Lower lobe of right lung (tissue), 2 donors: Measurements from ENCODE around the gene ZNF652. TPM values are rescaled to one million over a fixed set of nuclear protein-coding genes. Genes with fewer than 3 reads are reported as not detected.

ENCODE experiments used
- ATAC-seq, 2 donors: fragments of 200-7000 bp; cut with Tn5 transposase; one replicate each; pipeline ENCODE4 v1.9.1; 2020 to 2022; ENCODE audit warnings: mild to moderate bottlenecking in 2 of 2, moderate library complexity in 2 of 2
- DNase-seq: peaks from one replicate; pipeline ENCODE4 v3.0.0-alpha.2; 2020
- H3K27ac ChIP-seq: fragments of 200-600 bp; one replicate; pipeline ENCODE4 v1.8.0; 2022
- H3K27me3 ChIP-seq: fragments of 200-600 bp; one replicate; pipeline ENCODE4 v1.8.0; 2022; ENCODE audit warnings: low read depth
- H3K36me3 ChIP-seq: fragments of 200-600 bp; one replicate; pipeline ENCODE4 v1.8.0; 2022; ENCODE audit warnings: mild to moderate bottlenecking
- H3K4me1 ChIP-seq: fragments of 200-600 bp; one replicate; pipeline ENCODE4 v1.8.0; 2022
- H3K4me3 ChIP-seq: fragments of 200-600 bp; one replicate; pipeline ENCODE4 v1.8.0; 2022; ENCODE audit warnings: mild to moderate bottlenecking
- H3K9me3 ChIP-seq: fragments of 200-600 bp; one replicate; pipeline ENCODE4 v1.8.0; 2022
- intact Hi-C: fragments of 100-400 bp; cut with DNase I; formaldehyde crosslinking; loops from one replicate; pipeline ENCODE4 v1.11.0; 2022
- total RNA-seq: library from RNA; stranded (reverse); fragmentation: NEBNext Ultra II Directional; extraction: Animal tissue kit (Norgen Biotek cat#: 25700); gene quantifications from one replicate; pipeline ENCODE4 v1.2.1, GENCODE V29; 2021
- TF ChIP-seq, protein P1 (sequence below): fragments of 200-600 bp; IDR thresholded peaks from one replicate; pipeline ENCODE4 v1.8.0; 2022; ENCODE audit warnings: antibody characterized with exemption, mild to moderate bottlenecking
- donor health status: DM: no; HTN: yes; CAD: no; lungs with severe emphysema.

ZNF652 gene
- total RNA-seq, 1 donor from 2014 or later = 49.0 TPM

DNA sequence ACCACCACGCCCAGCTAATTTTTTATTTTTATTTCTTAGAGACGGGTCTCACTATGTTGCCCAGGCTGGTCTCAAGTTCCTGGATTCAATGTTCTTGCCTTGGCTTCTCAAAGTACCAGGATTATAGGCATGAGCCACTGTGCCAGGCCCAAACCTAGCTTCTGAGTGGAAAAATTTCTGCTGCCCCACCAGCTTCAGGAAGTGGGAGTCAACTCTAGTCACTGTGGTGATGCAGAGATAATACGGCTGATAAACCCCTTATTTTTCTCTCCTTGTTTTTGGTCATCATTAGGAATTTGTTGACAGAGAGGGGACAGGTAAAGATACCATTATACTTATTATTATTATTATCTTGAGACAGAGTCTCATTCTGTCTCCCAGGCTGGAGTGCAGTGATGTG lies 103.7 kb downstream of the ZNF652 start:
- ATAC-seq = no peak
- peaks cover 18% of the 10 kb centered on the region for H3K4me1 ChIP-seq
- H3K9me3 ChIP-seq = no peaks in the 10 kb centered on the region
- intact Hi-C loops = no loop called here
- no peak overlapping the region for H3K27ac ChIP-seq
- TF ChIP-seq, protein P1, sequence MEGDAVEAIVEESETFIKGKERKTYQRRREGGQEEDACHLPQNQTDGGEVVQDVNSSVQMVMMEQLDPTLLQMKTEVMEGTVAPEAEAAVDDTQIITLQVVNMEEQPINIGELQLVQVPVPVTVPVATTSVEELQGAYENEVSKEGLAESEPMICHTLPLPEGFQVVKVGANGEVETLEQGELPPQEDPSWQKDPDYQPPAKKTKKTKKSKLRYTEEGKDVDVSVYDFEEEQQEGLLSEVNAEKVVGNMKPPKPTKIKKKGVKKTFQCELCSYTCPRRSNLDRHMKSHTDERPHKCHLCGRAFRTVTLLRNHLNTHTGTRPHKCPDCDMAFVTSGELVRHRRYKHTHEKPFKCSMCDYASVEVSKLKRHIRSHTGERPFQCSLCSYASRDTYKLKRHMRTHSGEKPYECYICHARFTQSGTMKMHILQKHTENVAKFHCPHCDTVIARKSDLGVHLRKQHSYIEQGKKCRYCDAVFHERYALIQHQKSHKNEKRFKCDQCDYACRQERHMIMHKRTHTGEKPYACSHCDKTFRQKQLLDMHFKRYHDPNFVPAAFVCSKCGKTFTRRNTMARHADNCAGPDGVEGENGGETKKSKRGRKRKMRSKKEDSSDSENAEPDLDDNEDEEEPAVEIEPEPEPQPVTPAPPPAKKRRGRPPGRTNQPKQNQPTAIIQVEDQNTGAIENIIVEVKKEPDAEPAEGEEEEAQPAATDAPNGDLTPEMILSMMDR = no peak
- no peaks in the 10 kb centered on the region for H3K27me3 ChIP-seq
- DNase-seq = no peak
- no peaks in the 10 kb centered on the region for H3K36me3 ChIP-seq
- H3K4me3 ChIP-seq = no peak overlapping the region

DNA sequence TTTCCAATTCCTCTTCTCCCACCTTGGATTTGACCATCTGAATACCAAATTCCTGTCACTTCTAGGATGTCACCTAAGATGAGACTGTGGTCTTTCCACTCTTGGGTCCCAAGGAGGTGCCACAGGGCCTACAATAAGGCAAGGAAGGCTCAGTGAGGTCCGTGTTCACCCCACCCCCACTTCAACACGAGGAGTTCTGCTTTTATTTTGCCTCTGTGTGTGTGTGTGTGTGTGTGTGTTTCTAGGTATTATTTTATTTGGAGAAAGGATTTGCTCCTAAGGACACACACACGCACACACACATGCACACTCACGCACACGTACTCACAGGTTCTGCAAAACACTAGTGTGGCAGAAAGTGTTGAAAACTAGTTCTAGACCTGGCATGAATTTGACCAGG lies 106.9 kb downstream of the ZNF652 start:
- H3K4me3 ChIP-seq = no peak overlapping the region
- peaks cover 9% of the 10 kb centered on the region for H3K4me1 ChIP-seq
- ATAC-seq = no peak
- TF ChIP-seq, protein P1 = no peak
- no peak overlapping the region for H3K27ac ChIP-seq
- no peaks in the 10 kb centered on the region for H3K9me3 ChIP-seq
- H3K27me3 ChIP-seq = no peaks in the 10 kb centered on the region
- DNase-seq = no peak
- intact Hi-C loops = no loop called here
- no peaks in the 10 kb centered on the region for H3K36me3 ChIP-seq

DNA sequence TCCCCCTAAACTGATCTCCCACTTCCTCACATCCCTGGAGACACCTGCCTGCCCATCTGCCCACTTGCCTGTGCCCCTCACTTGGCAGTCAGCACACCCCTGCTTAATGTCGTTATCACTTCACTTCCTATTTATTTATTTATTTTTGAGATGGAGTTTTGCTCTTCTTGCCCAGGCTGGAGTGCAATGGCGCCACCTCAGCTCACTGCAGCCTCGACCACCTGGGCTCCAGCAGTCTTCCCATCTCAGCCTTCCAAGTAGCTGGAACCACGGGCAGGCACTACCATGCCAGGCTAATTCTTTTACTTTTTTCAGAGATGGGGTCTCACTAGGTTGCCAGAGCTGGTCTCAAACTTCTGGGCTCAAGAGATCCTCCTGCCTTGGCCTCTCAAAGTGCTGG lies 108.0 kb downstream of the ZNF652 start:
- H3K27ac ChIP-seq = no peak overlapping the region

DNA sequence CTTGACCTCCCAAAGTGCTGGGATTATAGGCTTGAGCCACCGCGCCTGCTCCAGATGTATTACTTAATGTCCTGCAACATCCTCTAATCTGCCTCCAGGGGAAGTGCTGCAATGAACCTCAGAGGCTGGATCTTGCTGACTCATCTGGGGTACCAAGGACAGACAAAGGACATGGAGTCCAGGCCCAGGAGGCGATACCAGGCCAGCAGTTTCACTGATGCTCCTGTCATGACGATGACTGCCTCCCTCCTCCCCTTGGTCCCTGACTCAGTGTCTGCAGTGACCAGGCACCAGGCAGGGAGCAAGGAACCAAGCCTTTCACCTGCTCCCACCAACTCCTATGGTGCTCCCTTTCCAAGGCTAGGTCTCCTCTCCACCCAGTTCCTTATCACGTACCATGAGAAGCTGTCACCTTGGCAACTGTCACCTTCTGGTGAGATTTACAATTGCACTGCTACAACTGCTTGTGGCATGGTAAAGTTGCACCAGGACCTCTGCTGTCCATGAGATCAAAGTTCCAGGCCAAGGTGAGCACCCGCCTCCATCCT lies 109.8 kb downstream of the ZNF652 start:
- peak overlapping the region; percentile 21 for H3K27ac ChIP-seq
- ATAC-seq (peak; percentile 71 to 77), DNase-seq (peak; percentile 56)
- no peaks in the 10 kb centered on the region for H3K9me3 ChIP-seq
- H3K4me1 ChIP-seq = no peaks in the 10 kb centered on the region
- H3K36me3 ChIP-seq = no peaks in the 10 kb centered on the region
- H3K4me3 ChIP-seq = no peak overlapping the region
- H3K27me3 ChIP-seq = peaks cover 7% of the 10 kb centered on the region
- intact Hi-C loops = no loop called here
- TF ChIP-seq, protein P1 = no peak

More for the DNA sequence above, 108.0 kb downstream of the ZNF652 start:
- Histone ChIP-seq H3K9me3 (no peaks in the 10 kb centered on the region), H3K27me3 (peaks cover 5% of the 10 kb centered on the region), H3K36me3 (no peaks in the 10 kb centered on the region), H3K4me1 (no peaks in the 10 kb centered on the region), H3K4me3 (no peak overlapping the region)
- DNase-seq (no peak), ATAC-seq (no peak)
- intact Hi-C loops = no loop called here
- TF ChIP-seq, protein P1 = no peak

DNA sequence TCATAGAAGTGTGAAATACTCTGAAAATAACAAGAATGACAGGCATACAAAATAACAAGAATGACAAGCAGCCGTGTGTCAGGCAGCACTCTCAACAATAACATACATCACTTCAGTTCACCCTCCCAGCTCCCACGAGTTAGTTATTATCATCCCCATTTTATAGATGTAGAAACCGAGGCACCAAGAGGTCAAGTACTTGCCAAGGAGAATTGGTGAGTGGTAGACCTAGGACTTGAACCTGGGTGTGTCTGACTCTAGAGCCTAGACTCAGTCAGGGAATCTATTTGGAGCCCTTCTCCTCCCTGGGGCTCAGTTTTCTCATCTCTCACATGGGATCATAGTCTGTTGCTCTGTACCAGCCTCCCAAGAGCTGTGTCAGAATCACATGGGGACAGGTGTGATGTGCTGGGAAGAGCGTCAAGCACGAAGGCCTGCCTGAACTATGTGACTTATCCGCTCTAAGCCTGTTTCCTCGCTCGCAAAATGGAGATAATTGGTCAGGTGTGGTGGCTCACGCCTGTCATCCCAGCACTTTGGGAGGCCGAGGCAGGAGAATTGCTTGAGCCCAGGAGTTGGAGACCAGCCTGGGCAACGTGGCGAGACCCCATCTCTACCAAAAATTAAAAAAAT lies 112.0 kb downstream of the ZNF652 start:
- H3K4me1 ChIP-seq = no peaks in the 10 kb centered on the region

More for the DNA sequence above, 112.0 kb downstream of the ZNF652 start:
- Histone ChIP-seq H3K27me3 (peaks cover 7% of the 10 kb centered on the region), H3K36me3 (no peaks in the 10 kb centered on the region), H3K4me3 (no peak overlapping the region), H3K27ac (no peak overlapping the region), H3K9me3 (no peaks in the 10 kb centered on the region)
- no peak for ATAC-seq
- DNase-seq = no peak
- intact Hi-C loops = no loop called here
- TF ChIP-seq, protein P1 = no peak
